Measurements from ENCODE around the gene GNA12.
A peak's percentile ranks its signal among the peaks of the same experiment; 100 is the strongest.

Gene GNA12

GRCh38 chr7:2761131-2761624, 82.9 kb downstream of the GNA12 start:
- in situ Hi-C loops (cut with HindIII; ENCODE audit: low sequenced_read_pairs) = no loop called here

GRCh38 chr7:2760098-2760889, 83.8 kb downstream of the GNA12 start:
- DNase-seq (ENCODE audit: low read depth) = no peak
- TF ChIP-seq CTCF (IDR thresholded peaks at IDR 0.05; ENCODE audit: low read depth, low read length, missing control alignments) = peak; percentile 61
- H3K4me3 ChIP-seq (ENCODE audit: low read depth, low read length) = no peak overlapping the region
- in situ Hi-C loops (cut with HindIII; ENCODE audit: low sequenced_read_pairs) = no loop called here

More at GRCh38 chr7:2761131-2761624, 82.9 kb downstream of the GNA12 start:
- DNase-seq (ENCODE audit: low read depth) = no peak
- no peak overlapping the region for H3K4me3 ChIP-seq (ENCODE audit: low read depth, low read length)
- no peak for TF ChIP-seq CTCF (IDR thresholded peaks at IDR 0.05; ENCODE audit: low read depth, low read length, missing control alignments)

- no peak for TF ChIP-seq CTCF (IDR thresholded peaks at IDR 0.05; ENCODE audit: low read depth, low read length, missing control alignments)
- no peak for DNase-seq (ENCODE audit: low read depth)
- H3K4me3 ChIP-seq (ENCODE audit: low read depth, low read length) = no peak overlapping the region
- in situ Hi-C loops (cut with HindIII; ENCODE audit: low sequenced_read_pairs) = no loop called here
Measured at GRCh38 chr7:2759736-2760097, 84.4 kb downstream of the GNA12 start.

- H3K4me3 ChIP-seq (ENCODE audit: low read depth, low read length) = no peak overlapping the region
- TF ChIP-seq CTCF (IDR thresholded peaks at IDR 0.05; ENCODE audit: low read depth, low read length, missing control alignments) = no peak
- in situ Hi-C loops (cut with HindIII; ENCODE audit: low sequenced_read_pairs) = no loop called here
- no peak for DNase-seq (ENCODE audit: low read depth)
Measured at GRCh38 chr7:2758673-2759616, 85.2 kb downstream of the GNA12 start.

- peak overlapping the region; percentile 11 for H3K4me3 ChIP-seq (ENCODE audit: low read depth, low read length)
- TF ChIP-seq CTCF (IDR thresholded peaks at IDR 0.05; ENCODE audit: low read depth, low read length, missing control alignments) = no peak
- peak; percentile 94 for DNase-seq (ENCODE audit: low read depth)
- in situ Hi-C loops (cut with HindIII; ENCODE audit: low sequenced_read_pairs) = no loop called here
Measured at GRCh38 chr7:2757904-2758672, 86.0 kb downstream of the GNA12 start.
